Ramos (cell line): Measurements from ENCODE around the gene ZNF267.
"Not testable (repeated sequence)": the region's sequence is repeated elsewhere in the genome, so short reads cannot be mapped to it uniquely, and the experiment has no call there.

ENCODE experiments used
- in situ Hi-C: fragments of 300-500 bp; cut with MboI; formaldehyde crosslinking; loops from one replicate; pipeline ENCODE4 v1.14.3; 2022; ENCODE audit warnings: low sequenced_read_pairs; ENCODE audit not compliant: unreplicated experiment

ZNF267 gene

DNA sequence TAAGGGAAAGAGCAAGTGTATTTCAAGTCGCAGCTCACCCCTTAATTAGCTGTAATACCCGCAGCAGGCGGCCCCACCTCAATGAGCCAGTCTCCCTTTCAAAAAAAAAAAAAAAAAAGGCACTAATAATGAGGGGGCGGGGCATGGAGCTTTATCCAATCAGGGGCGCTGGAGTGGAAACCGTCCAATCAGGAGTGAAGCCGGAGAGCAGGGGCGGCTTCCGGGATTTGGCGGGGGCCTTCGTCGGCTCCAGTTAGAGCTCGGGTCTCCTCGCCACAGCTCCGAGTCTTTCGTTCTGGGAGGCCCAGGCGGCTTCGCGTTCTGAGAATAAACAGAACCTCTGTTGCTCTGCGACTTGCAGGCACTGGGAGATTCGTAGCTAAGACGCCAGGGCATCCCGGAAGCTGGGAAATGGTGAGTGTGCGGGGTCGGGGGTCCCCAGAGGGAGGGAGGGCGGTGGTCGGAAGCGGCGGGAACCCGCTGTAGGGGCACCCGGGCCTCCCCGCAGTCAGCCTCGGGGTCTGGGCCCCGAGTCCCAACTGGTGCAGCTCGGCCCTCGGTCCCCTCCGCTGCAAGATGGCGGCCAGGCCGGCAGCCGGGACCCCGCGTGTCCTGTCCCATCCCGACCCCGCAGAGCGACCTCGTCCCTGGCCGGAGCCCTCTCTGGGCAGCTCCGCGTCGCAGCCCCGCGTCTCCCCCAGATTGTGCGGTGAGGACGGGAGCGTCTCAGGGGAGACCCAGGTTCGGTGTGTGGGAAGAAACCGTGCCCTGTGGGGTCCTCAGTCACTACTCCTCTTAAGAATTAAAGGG, at the start of gene ZNF267:
Gene ZNF267, plus strand, starts transcription at position 252 of the 810 bp plus-strand sequence. Its CDS starts 160 bp downstream, at position 412.
- in situ Hi-C loops: loop anchor here (10.0 to 25.0 kb wide), 2 partner anchors 419 to 711 kb away; partner anchors contain the start of genes ARMC5 and PRSS36

DNA sequence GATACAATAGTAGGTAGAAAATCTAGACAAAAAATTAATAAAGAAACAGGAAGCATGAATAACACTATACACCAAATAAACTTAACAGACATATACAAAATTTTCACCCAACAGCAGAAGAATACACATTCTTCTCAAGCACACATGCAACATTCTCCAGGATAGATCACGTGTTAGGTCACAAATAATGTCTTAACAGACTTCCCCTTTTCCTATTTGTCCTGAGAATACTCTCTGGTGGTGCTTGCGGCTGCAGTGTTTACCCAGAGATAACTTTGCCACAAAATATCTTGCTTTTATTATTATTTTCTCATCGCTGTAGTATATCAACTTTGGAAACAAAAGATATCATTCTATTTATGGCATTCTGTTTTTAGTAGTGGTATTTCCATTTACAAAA, 40.6 kb upstream of the ZNF267 start:
- in situ Hi-C loops: no loop called here

DNA sequence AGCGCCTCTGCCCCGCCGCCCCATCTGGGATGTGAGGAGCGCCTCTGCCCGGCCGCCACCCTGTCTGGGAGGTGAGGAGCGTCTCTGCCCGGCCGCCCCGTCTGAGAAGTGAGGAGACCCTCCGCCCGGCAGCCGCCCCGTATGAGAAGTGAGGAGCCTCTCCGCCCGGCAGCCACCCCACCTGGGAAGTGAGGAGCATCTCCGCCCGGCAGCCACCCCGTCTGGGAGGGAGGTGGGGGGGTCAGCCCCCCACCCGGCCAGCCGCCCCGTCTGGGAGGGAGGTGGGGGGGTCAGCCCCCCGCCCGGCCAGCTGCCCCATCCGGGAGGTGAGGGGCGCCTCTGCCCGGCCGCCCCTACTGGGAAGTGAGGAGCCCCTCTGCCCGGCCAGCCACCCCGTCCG, 37.2 kb upstream of the ZNF267 start:
- in situ Hi-C loops: not testable (repeated sequence)

DNA sequence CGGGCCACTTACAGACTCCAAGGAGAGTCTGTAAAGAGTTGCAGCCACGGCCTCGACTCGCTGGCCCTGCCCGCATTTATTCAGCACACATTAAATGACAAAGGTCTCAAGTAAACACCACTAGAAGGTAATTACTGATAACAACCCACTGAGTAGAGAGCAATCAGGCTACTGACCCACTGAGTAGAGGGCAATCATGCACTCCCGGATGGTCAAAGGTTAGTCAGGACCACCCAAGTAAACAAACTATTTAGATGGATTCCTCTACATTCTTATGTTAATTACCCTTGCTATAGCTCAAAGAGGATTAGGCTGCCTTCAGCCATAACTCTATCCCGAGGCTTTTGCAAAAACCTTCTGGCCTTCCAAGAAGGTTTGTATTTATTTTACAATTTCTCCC, 30.7 kb upstream of the ZNF267 start:
- in situ Hi-C loops: no loop called here

DNA sequence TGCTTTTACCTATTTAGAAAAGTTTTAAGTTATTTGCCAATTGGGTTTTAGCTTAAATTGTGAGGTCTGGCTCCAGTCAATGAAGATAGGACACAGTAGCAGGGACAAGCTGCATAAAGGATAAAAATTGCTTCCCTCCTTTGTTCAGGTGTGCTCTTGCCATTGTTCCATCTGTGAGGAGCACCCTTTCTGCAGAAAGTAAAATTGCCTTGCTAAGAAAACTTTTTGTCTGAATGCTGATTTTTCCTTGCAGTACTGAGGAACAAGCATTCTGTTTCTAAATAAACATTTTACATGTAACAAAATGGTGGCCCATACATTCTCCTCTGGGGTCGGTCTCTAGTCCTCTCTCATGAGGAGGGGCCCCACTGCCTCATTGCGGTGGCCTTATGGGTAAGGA, 25.0 kb upstream of the ZNF267 start:
- in situ Hi-C loops: not testable (repeated sequence)

DNA sequence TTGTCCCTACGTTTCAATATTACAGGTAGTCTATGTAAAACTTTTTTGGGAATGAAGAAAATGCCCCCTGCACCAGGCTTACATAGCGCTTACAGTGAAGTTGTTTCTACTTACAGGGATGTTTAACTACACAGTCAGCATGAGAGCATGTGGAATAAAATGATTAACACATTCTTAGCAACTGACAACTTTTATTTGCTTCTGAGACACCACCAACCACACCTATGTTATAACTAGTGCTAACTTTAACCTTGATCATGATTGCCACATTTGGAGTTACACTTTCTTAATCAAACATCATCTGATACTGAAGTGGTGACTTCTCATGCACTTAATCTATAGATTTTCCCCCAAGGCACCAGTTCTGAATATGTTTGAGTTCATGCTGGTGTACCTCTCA, 20.3 kb upstream of the ZNF267 start:
- in situ Hi-C loops: loop anchor here (25.0 kb wide), 1 partner anchor 691 kb away; the partner anchor contains the start of gene PRSS36

DNA sequence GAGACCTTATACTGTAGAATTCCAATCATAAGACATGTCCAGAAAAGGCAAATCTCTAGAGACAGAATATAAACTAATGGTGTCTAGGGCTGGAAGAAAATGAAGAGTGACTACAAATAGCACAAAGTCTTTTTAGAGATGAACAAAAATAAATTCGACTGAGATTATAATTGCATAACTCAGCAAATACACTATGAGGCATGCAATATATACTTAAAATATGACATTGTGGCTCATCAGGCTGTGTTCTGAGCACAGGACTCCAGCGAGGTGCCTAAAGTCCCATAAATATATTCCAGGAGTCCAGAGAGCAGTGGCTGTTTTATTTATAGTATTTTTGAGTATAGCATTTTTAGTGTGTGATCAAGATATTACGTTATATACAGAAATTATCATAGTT, 13.1 kb upstream of the ZNF267 start:
- in situ Hi-C loops: loop anchor here (10.0 to 25.0 kb wide), 2 partner anchors 698 to 906 kb away; partner anchors contain the start of genes PRSS36 and SETD1A

DNA sequence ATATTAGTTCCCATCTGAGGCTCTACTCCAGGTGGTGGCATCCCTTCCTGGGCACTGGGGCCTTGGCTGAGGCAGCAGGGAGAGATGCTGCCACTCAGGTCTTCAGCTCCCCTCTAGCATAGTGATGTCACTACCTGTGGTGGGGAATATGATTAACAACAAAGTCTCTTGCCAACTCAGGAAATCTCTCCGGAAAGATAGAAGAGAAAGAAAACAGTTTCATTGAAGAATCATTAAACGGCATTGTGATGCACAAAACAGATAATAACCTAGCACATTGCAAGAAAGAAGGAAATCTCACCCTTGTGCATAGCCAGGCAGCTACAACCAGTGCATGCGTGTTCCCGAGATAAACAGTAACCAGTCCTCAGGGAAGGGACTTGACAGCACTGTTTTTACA, 12.2 kb upstream of the ZNF267 start:
- in situ Hi-C loops: loop anchor here (10.0 to 25.0 kb wide), 2 partner anchors 699 to 907 kb away; partner anchors contain the start of genes PRSS36 and SETD1A

DNA sequence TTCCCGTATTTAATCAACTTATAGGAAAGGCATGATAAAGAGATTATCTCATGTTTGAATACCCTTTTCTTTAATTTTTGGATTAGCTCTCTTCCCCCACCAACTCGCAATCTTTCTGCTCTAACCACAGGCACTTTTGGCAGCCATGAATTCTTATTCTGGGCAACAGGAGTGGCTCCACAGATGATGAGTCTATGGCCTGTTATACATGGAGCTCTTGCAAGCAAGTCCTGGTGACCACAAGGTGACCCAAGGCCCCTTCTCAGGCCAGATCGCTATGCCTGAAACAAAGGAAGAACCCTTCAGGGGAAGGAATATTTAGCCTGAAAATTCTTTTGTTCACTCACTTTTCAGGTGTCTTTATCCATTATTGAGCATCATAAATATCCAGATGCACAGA, 10.8 kb upstream of the ZNF267 start:
- in situ Hi-C loops: loop anchor here (10.0 to 25.0 kb wide), 2 partner anchors 700 to 908 kb away; partner anchors contain the start of genes PRSS36 and SETD1A

DNA sequence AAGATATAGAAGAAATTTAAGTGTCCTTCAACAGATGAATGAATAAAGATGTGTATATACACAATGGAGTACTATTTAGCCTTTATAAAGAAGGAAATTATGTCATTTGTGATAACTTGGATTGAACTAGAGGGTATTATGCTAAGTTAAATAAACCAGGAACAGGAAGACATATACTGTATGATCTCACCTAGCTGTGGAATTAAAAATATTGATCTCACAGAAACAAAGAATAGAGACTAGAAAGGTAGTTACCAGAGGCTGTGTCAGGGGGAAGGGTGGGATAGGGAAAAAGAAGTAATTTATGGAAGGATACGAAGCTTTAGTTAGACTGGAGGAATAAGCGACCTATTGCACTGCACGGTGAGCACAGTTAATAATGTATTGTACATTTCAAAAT, 5.4 kb upstream of the ZNF267 start:
- in situ Hi-C loops: loop anchor here (10.0 to 25.0 kb wide), 2 partner anchors 706 to 913 kb away; partner anchors contain the start of genes PRSS36 and SETD1A

DNA sequence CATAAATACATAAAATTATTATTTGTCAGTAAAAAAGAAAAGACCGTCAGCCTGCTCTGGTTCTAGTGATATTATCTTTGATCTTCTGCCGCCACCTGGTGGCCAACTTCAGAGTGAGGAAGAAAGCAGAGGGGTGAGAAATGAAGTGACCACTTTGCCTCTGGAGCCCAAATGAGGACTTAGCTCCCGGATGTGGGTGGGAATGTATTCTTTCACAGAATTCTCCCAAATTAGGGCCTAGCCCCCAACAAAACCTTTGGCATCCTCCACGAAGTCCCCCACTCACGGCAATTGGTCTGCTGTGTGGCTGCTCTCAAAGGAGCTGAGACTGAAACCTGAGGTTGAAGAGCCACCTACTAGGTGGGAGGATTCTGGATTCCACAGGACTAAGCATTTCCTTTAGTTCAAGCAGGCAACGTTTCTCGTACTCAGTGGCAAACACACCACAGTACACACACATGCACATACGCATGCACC, 4.9 kb upstream of the ZNF267 start:
- in situ Hi-C loops: loop anchor here (10.0 to 25.0 kb wide), 2 partner anchors 706 to 914 kb away; partner anchors contain the start of genes PRSS36 and SETD1A

DNA sequence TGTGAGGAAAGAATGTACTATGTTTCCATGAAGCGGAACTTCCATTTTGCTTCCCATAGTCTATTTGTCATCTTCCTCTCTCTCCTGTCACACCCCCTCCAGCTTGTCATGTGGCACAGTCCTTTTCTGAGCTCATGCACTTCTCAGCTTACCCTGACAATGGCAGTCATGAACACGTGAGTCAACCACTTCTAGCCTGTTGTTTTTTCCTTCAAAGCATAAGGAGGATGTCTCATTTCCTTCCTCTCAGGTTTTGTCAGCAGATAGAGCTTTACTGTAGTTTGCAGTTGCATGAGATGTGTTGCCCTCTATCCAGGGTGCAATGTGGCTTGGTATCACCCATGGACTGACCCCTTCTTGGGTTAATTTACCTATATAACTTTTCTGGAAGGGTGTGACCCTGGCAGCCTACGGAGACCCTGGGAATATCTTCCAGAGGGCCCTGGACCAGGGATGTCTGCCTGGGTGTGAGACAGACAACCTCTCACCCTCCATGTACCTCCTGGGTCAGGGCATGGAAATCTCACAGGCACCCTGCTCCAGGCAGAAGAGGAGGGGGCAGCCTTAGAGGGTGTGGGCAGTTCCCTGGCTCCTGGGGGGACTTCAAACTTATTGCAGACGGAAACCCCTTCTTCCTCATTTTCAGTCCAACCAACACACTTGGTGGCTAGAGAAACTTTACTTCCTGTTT, 4.0 kb upstream of the ZNF267 start:
- in situ Hi-C loops: loop anchor here (10.0 to 25.0 kb wide), 3 partner anchors 415 to 915 kb away; partner anchors contain the start of genes ARMC5, PRSS36 and SETD1A

DNA sequence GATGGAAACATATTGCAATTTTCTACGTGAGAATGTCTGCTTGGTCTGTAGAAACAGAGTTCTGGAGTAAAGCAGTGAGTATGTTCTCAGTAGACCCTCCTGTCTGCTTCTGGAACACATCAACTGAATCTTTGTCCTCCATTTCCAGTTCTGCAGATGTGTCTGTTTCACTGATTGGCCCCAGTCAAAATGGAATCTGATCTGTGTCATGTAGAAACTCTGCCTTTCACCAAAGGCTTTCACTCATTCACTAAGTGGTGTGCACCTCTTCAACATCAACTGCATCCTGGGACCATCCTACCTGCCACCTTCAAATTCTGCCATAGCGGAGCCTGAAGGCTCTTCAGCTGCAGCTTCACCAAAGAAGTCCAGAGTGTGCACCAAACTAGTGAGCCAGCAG, 2.8 kb upstream of the ZNF267 start:
- in situ Hi-C loops: loop anchor here (10.0 to 25.0 kb wide), 2 partner anchors 416 to 709 kb away; partner anchors contain the start of genes ARMC5 and PRSS36

DNA sequence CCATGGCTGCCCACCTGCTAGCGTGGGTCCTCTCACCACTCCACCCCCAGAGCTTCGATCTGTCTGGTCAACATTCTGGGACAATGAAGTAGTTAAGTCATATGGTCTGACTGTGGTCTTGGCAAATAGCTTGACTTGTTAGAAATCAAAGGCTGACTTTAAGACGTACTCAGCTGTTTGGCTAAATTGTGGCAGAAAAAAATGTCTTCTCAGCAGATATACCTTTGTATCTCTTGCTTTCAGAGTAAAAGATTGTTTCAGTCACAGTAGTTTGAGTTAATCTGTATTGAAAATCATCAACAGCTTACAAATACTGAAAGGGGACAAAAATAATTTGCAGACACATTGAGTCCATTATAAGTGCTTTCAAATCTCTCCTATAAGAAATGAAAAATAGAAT, 2.1 kb upstream of the ZNF267 start:
- in situ Hi-C loops: loop anchor here (10.0 to 25.0 kb wide), 2 partner anchors 417 to 709 kb away; partner anchors contain the start of genes ARMC5 and PRSS36

DNA sequence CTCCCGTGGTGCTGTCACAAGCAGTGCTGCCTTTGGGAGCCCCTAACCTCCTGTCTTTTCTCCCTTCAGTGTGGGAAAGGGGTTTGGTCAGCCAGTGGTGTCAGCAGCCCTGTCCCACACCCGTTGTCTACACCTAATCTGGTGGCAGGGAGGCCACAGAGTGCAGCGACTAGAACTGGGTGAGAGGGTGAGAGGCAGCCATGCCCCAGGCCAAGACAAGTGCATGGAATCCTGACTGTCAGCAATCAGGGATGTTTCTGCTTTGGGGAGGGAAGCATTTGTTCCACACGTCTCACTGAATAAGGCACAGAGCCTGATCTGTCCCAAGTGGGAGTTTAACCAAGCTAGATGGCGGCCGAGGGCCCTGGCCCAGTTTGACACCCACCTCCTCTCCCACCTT, 1.4 kb upstream of the ZNF267 start:
- in situ Hi-C loops: loop anchor here (10.0 to 25.0 kb wide), 2 partner anchors 417 to 710 kb away; partner anchors contain the start of genes ARMC5 and PRSS36

DNA sequence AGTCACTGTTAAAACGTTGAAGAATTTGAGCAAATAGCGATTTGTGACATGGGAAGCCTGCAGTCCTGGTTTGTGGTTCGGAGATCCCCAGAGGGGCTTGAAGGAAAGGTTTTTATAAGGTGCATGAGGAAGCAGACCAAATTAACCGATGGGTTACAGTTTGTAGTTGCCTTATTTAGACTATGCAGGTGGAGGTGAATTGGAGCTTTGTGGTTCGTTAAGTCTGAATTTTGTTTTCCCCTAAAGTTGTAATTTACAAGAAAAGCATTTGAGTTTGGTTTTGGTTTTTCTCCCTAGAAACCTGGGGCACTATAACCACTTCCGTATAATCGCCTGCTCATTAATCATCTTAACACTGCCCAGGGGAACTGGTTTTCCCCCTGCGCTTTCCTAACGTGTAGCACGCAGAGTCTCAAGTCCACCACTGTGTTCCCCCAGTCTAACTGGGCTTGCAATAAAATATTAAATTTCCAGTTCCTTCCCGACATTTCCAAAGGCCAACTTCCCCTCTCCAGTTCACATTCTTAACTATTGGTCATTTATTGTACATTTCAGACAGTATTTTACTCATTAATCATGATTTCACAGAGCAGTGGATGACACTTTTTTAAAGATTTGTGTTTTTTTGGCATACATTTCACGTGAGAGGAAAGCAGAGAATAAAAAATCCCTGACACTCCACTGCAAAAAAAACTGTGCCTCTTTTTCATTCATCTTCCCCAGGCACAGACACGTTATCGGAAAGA, 932 bp downstream of the ZNF267 start:
- in situ Hi-C loops: loop anchor here (10.0 to 25.0 kb wide), 2 partner anchors 420 to 712 kb away; partner anchors contain the start of genes ARMC5 and PRSS36

DNA sequence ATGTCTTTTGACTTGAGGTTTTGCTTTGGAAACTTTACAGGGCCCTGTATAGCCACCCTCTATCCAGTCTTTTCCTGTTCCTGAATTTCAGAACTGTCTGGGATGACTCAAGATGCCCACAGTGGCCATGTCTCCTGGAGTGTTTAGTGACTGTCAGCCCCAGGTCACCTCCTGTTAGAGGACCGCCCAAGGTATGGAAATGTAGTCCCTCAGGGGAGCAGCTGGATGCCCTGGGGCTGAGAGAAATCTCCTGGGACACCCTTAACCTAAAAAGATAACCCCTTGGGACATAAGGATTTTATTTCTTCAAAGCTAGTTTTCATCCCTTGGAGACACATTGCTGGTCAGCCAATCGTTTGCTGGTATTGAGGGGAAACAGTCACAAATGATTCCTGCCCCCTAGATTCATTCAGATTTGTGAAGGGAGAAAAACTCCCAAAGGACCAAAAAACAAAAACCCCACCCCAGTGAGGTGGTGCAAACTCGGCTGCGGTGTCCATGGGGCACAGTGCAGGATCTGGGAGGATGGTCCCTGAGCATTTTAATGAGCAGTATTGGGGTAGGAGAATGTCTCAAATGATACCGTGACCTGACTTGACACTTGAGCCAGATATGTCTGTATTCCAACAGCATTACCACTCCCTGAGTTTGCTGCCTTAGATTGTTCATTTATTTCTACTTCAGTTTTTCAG, 1.7 kb downstream of the ZNF267 start:
- in situ Hi-C loops: loop anchor here (10.0 kb wide), 1 partner anchor 420 kb away; the partner anchor contains the start of gene ARMC5

DNA sequence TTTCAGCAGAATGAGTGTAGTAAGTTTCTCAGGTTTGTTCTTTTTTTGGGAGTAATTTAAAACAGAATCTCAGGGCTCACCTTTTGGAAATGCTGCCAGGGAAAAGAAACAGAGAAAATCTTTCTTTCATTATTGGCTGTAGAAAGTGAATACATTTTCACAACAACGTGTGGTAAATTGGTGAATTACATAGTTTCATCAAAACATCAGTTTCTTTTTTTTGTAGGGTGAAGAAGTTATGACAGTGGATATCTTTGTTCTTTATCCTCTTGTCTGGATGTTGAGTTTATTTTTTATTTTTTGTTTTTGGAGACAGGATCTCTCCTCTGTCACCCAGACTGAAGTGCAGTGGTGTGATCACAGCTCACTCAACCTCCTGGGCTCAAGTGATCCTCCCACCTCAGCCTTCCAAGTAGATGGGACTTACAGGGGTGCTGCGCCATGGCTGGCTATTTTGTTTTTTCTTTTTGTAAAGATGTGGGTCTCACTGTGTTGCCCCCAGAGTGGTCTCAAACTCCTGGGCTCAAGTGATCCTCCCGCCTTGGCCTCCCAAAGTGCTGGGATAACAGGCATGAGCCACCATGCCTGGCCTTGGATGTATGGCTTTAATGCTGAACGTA, 2.4 kb downstream of the ZNF267 start:
- in situ Hi-C loops: loop anchor here (10.0 kb wide), 1 partner anchor 421 kb away; the partner anchor contains the start of gene ARMC5
